Measurements from ENCODE around the gene TLE3. TPM values are rescaled to one million over a fixed set of nuclear protein-coding genes. Genes with fewer than 3 reads are reported as not detected.

The TLE3 gene
- total RNA-seq, 4 donors from 2014 or later = 4.6 to 35.3 (median 13.3) TPM

DNA sequence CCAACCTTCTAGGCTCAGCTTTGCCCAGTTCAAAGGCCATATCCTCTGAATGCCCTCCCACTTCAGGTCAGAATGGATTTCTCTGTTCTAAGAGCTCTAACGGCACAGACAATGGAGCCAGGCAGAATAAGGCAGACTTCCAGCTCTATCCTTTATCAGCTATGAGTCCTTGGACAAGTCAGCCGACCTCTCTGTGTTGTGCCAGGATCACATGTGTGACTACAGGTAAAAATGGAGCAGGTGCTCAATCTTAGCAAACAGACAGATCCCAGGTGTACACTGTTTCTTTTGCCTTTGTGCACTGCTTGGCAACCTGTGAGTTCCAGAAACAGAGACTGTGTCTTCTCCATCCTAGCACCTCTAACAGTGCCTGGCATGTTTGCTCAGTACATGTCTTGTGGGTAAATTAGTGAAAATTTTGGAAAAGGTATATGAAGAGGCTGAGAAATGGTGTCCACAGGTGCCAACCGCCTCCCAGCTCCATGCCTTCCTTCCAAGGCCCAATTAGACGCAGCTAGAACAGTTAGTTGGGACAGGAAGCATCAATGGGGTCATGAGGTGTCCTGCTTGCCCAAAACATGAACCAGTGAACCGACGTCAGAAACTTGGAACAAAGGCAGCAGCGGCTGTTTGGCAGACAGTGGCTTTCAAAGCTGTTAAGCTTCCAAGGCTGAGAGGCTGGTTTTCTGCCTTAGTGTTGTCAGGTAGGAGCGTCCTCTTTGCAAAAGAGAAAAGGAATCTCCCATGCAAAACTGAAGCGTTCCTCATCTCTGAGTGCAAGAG is 28.7 kb downstream of the TLE3 start:
- Histone ChIP-seq H3K27ac (no peak overlapping the region), H3K9me3 (no peaks in the 10 kb centered on the region), H3K36me3 (peaks cover 0 to 13% of the 10 kb centered on the region in 2 donors), H3K4me1 (peaks cover 7 to 12% of the 10 kb centered on the region in 2 donors), H3K4me3 (no peak overlapping the region), H3K27me3 (no peaks in the 10 kb centered on the region)
- ATAC-seq (no peak), DNase-seq (no peak)
- no peak for TF ChIP-seq POLR2A (IDR thresholded peaks at IDR 0.05)
- TF ChIP-seq, protein P1, sequence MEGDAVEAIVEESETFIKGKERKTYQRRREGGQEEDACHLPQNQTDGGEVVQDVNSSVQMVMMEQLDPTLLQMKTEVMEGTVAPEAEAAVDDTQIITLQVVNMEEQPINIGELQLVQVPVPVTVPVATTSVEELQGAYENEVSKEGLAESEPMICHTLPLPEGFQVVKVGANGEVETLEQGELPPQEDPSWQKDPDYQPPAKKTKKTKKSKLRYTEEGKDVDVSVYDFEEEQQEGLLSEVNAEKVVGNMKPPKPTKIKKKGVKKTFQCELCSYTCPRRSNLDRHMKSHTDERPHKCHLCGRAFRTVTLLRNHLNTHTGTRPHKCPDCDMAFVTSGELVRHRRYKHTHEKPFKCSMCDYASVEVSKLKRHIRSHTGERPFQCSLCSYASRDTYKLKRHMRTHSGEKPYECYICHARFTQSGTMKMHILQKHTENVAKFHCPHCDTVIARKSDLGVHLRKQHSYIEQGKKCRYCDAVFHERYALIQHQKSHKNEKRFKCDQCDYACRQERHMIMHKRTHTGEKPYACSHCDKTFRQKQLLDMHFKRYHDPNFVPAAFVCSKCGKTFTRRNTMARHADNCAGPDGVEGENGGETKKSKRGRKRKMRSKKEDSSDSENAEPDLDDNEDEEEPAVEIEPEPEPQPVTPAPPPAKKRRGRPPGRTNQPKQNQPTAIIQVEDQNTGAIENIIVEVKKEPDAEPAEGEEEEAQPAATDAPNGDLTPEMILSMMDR (IDR thresholded peaks at IDR 0.05 in 4 of 5, conservative IDR thresholded peaks at IDR 0.05 in 1 of 5) = no peak
- in situ Hi-C loops (cut with MboI; ENCODE audit: low sequenced_read_pairs in 4 of 4) (no loop called here), intact Hi-C loops (cut with DNase I; ENCODE audit: low total_unique reads) (no loop called here)

DNA sequence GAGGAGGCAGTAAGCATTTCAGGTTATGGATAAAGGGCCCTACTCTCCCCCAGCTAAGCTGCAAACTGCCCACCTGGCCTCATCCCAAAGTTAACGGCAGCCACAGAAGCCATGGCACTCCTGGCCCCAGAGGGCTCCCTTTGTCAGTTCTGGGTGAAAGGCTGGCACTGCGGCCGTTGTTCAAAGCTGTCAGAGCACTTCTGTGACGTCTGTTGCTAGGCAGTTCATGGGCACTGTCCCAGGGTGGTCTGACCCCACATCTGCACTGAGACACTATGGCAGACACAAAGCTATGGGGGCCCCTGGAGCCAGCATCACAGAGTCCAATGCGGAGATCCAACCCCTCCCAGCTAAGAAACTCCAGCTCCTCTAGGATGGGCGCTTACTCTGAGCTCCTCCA is 30.0 kb downstream of the TLE3 start:
- DNase-seq (no peak), ATAC-seq (no peak)
- Histone ChIP-seq H3K9me3 (no peaks in the 10 kb centered on the region), H3K27me3 (no peaks in the 10 kb centered on the region), H3K4me1 (peaks cover 12 to 15% of the 10 kb centered on the region in 2 donors), H3K4me3 (no peak overlapping the region), H3K27ac (no peak overlapping the region), H3K36me3 (peaks cover 0 to 6% of the 10 kb centered on the region in 2 donors)
- TF ChIP-seq POLR2A (IDR thresholded peaks at IDR 0.05) = no peak
- in situ Hi-C loops (cut with MboI; ENCODE audit: low sequenced_read_pairs in 4 of 4) = no loop called here
- intact Hi-C loops (cut with DNase I; ENCODE audit: low total_unique reads) = no loop called here

DNA sequence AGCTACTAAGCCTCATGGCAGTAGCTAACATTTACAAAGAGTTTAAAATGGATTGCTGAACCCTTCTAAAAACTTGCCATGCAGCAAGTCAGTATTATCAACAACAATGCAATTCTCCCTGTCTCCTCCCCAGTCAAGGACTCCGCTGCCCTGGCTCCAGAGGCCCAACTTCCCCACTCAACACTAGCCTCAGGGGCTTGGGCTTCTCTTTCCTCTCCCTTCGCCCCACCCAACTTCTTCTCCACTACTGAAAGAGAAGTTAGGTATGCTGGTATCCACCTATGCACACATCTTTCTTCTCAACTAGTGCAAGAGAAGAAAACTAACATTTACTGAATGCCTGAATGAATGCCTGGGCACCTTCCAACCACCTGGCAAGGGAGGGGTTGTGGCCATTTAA is 30.7 kb downstream of the TLE3 start:
- no peak overlapping the region for H3K27ac ChIP-seq
- TF ChIP-seq POLR2A (IDR thresholded peaks at IDR 0.05) = no peak
- TF ChIP-seq, protein P1 (IDR thresholded peaks at IDR 0.05 in 4 of 5, conservative IDR thresholded peaks at IDR 0.05 in 1 of 5) = no peak
- ATAC-seq = no peak
- in situ Hi-C loops (cut with MboI; ENCODE audit: low sequenced_read_pairs in 4 of 4) (no loop called here), intact Hi-C loops (cut with DNase I; ENCODE audit: low total_unique reads) (no loop called here)
- H3K4me1 ChIP-seq = peaks cover 19 to 22% of the 10 kb centered on the region in 2 donors
- no peaks in the 10 kb centered on the region for H3K27me3 ChIP-seq
- no peak for DNase-seq
- H3K9me3 ChIP-seq = no peaks in the 10 kb centered on the region
- H3K36me3 ChIP-seq = peaks cover 0 to 6% of the 10 kb centered on the region in 2 donors
- H3K4me3 ChIP-seq = no peak overlapping the region

DNA sequence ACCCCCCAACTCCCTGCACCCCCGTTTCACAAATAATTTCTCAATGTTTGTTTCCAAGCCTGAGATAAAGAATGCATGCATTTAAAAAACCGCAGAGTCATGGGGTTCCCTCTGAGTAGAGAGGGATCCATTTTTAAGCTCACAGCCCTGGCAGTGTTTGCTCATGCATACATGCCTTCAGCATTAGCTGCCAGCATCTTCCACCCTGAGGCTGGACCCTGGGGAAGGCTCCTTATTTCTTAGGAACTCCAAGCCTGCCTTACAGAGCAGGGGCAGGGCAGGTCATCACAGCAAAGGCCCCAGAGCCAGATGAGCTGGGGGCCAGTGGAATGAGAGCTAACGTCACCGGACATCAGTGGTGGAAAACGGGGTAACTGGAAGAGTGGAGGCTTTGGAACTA is 31.3 kb downstream of the TLE3 start:
- intact Hi-C loops (cut with DNase I; ENCODE audit: low total_unique reads) = no loop called here
- in situ Hi-C loops (cut with MboI; ENCODE audit: low sequenced_read_pairs in 4 of 4) = no loop called here
- Histone ChIP-seq H3K9me3 (no peaks in the 10 kb centered on the region), H3K4me3 (no peak overlapping the region), H3K27ac (no peak overlapping the region), H3K36me3 (peaks cover 0 to 6% of the 10 kb centered on the region in 2 donors), H3K27me3 (no peaks in the 10 kb centered on the region), H3K4me1 (peaks cover 24% of the 10 kb centered on the region in 2 donors)
- ATAC-seq = no peak
- TF ChIP-seq POLR2A (IDR thresholded peaks at IDR 0.05) = no peak
- TF ChIP-seq, protein P1 (IDR thresholded peaks at IDR 0.05 in 4 of 5, conservative IDR thresholded peaks at IDR 0.05 in 1 of 5) = no peak
- DNase-seq = no peak

DNA sequence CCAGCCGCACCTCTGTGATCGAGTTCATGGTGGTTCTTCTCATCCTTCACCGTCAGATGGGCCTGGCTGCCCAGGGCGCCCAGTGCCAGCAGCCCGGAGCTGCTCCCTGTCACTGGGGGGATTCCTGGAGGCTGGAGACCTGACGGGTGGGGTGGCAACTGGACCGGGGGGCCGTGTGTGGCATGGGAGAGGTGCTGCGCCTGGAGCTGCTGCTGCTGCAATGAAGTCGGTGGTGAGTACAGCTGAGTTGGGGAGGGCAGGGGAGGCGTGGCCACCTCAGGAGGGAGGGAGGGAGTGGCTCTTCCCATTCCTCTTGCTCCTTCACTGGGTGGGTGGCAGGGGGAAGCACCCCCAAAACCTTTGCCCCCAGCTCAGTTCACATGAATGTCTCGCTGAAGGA is 31.7 kb downstream of the TLE3 start:
- Histone ChIP-seq H3K4me3 (no peak overlapping the region), H3K27me3 (no peaks in the 10 kb centered on the region), H3K36me3 (peaks cover 0 to 6% of the 10 kb centered on the region in 2 donors), H3K4me1 (peaks cover 24% of the 10 kb centered on the region in 2 donors), H3K9me3 (no peaks in the 10 kb centered on the region), H3K27ac (no peak overlapping the region)
- TF ChIP-seq POLR2A (IDR thresholded peaks at IDR 0.05) = no peak
- TF ChIP-seq, protein P1 (IDR thresholded peaks at IDR 0.05 in 4 of 5, conservative IDR thresholded peaks at IDR 0.05 in 1 of 5) = no peak
- ATAC-seq (no peak), DNase-seq (no peak)
- in situ Hi-C loops (cut with MboI; ENCODE audit: low sequenced_read_pairs in 4 of 4) (no loop called here), intact Hi-C loops (cut with DNase I; ENCODE audit: low total_unique reads) (no loop called here)

All from gastrocnemius medialis (tissue), 4 donors.